ENCODE measurements around the gene IGFALS.

The IGFALS gene

GRCh38 chr16:1772908-1773702 is 20.4 kb downstream of the IGFALS start, which contains the start of gene MRPS34:
MRPS34 (minus strand) TSS chr16:1773134; CDS start chr16:1773119, 15 bp downstream.
- peaks cover 4% of the 10 kb centered on the region for H3K4me1 ChIP-seq
- peak; percentile 66 for TF ChIP-seq CTCF (IDR thresholded peaks at IDR 0.05; ENCODE audit: low read depth, low read length)
- peak; percentile 91 for DNase-seq
- H3K4me3 ChIP-seq (ENCODE audit: low read depth, low read length) = peak within 1 kb of the TSS; percentile 92
- peaks cover 41% of the 10 kb centered on the region for H3K36me3 ChIP-seq
- no peaks in the 10 kb centered on the region for H3K9me3 ChIP-seq
- H3K27me3 ChIP-seq = no peaks in the 10 kb centered on the region

- peaks cover 4% of the 10 kb centered on the region for H3K4me1 ChIP-seq
- no peaks in the 10 kb centered on the region for H3K27me3 ChIP-seq
- no peaks in the 10 kb centered on the region for H3K9me3 ChIP-seq
- no peak for TF ChIP-seq CTCF (IDR thresholded peaks at IDR 0.05; ENCODE audit: low read depth, low read length)
- H3K36me3 ChIP-seq = peaks cover 44% of the 10 kb centered on the region
- DNase-seq = no peak
- peak within 1 kb of the TSS; percentile 92 for H3K4me3 ChIP-seq (ENCODE audit: low read depth, low read length)
These were observed 21.1 kb downstream of the IGFALS start, which contains the start of gene EME2 for GRCh38 chr16:1772362-1772907. EME2 (plus strand) TSS chr16:1772810; CDS start chr16:1773228, 418 bp downstream.

- H3K36me3 ChIP-seq = peaks cover 46% of the 10 kb centered on the region
- H3K4me3 ChIP-seq (ENCODE audit: low read depth, low read length) = peak overlapping the region; percentile 92
- no peaks in the 10 kb centered on the region for H3K9me3 ChIP-seq
- no peak for TF ChIP-seq CTCF (IDR thresholded peaks at IDR 0.05; ENCODE audit: low read depth, low read length)
- H3K27me3 ChIP-seq = no peaks in the 10 kb centered on the region
- peaks cover 4% of the 10 kb centered on the region for H3K4me1 ChIP-seq
- DNase-seq = no peak
These were observed 21.6 kb downstream of the IGFALS start for GRCh38 chr16:1771864-1772361.

- no peak for TF ChIP-seq CTCF (IDR thresholded peaks at IDR 0.05; ENCODE audit: low read depth, low read length)
- Histone ChIP-seq H3K4me1 (peaks cover 4% of the 10 kb centered on the region), H3K4me3 (ENCODE audit: low read depth, low read length) (peak within 1 kb of the TSS; percentile 92), H3K9me3 (no peaks in the 10 kb centered on the region), H3K36me3 (peaks cover 49% of the 10 kb centered on the region), H3K27me3 (no peaks in the 10 kb centered on the region)
- peak; percentile 77 for DNase-seq
These were observed 22.2 kb downstream of the IGFALS start, which contains the start of gene NME3 for GRCh38 chr16:1771188-1771863. NME3 (minus strand) TSS chr16:1771543; CDS start chr16:1771534, 9 bp downstream.

- H3K9me3 ChIP-seq = no peaks in the 10 kb centered on the region
- TF ChIP-seq CTCF (IDR thresholded peaks at IDR 0.05; ENCODE audit: low read depth, low read length) = no peak
- peaks cover 53% of the 10 kb centered on the region for H3K36me3 ChIP-seq
- DNase-seq = peak; percentile 84
- peaks cover 4% of the 10 kb centered on the region for H3K4me1 ChIP-seq
- H3K27me3 ChIP-seq = no peaks in the 10 kb centered on the region
- H3K4me3 ChIP-seq (ENCODE audit: low read depth, low read length) = peak overlapping the region; percentile 92
These were observed 22.9 kb downstream of the IGFALS start for GRCh38 chr16:1770328-1771187.
